OCI-LY7 (cell line): Measurements from ENCODE around the gene ZNF223. TPM values are rescaled to one million over a fixed set of nuclear protein-coding genes. Genes with fewer than 3 reads are reported as not detected.

Experiments used
- BruUV-seq: library from RNA; stranded (reverse); fragments of 400-500 nt; replicated peaks from 2 replicates; lab custom pipeline; 2021; lab: Mats Ljungman, UMichigan
- CTCF ChIA-PET: fragments of 300-600 bp; sonication (Branson Sonifier 250); formaldehyde crosslinking; loops from one replicate; lab custom pipeline; 2022; ENCODE audit warnings: antibody characterized with exemption; ENCODE audit not compliant: unreplicated experiment; lab: Charles Lee
- POLR2A ChIA-PET: fragments of 300-600 bp; sonication (Branson Sonifier 250); formaldehyde crosslinking; loops from one replicate; lab custom pipeline; 2022; ENCODE audit warnings: antibody characterized with exemption; lab: Charles Lee
- DNase-seq: peaks from one replicate; pipeline ENCODE4 v3.0.0-alpha.2; 2015; ENCODE audit warnings: low spot score
- H2AFZ ChIP-seq: fragments of 200-600 bp; sonication (generic), shearing (Covaris generic); 2 replicates; pipeline ENCODE4 v1.6.1; 2014; ENCODE audit warnings: mild to moderate bottlenecking, antibody characterized with exemption, low read length, moderate library complexity
- H3K27ac ChIP-seq: fragments of 200-600 bp; sonication (generic); 2 replicates; pipeline ENCODE4 v1.5.1; 2014; ENCODE audit warnings: mixed run types, low read depth, mild to moderate bottlenecking, moderate library complexity, low read length, inconsistent platforms; ENCODE audit not compliant: poor library complexity, severe bottlenecking
- H3K36me3 ChIP-seq: fragments of 200-600 bp; sonication (generic); 2 replicates; pipeline ENCODE4 v1.6.1; 2014; ENCODE audit warnings: mild to moderate bottlenecking, antibody characterized with exemption, low read length, moderate library complexity, mixed read lengths; ENCODE audit not compliant: insufficient read depth
- H3K4me1 ChIP-seq: fragments of 200-600 bp; sonication (generic); 2 replicates; pipeline ENCODE4 v1.5.1; 2014; ENCODE audit warnings: mild to moderate bottlenecking, low read length; ENCODE audit not compliant: insufficient read depth, poor library complexity, severe bottlenecking
- H3K4me2 ChIP-seq: fragments of 200-600 bp; sonication (generic); 2 replicates; pipeline ENCODE4 v1.6.1; 2014; ENCODE audit warnings: mild to moderate bottlenecking, low read length
- H3K4me3 ChIP-seq: fragments of 200-600 bp; sonication (generic); 2 replicates; pipeline ENCODE4 v1.5.1; 2014; ENCODE audit warnings: mild to moderate bottlenecking, low read depth, low read length; ENCODE audit not compliant: poor library complexity, severe bottlenecking
- H3K79me2 ChIP-seq: fragments of 200-600 bp; sonication (generic); 2 replicates; pipeline ENCODE4 v1.6.1; 2016; ENCODE audit warnings: low read depth, mild to moderate bottlenecking, low read length, moderate library complexity, mixed read lengths; ENCODE audit not compliant: insufficient read depth
- H3K9me2 ChIP-seq: fragments of 200-600 bp; sonication (generic); 2 replicates; pipeline ENCODE4 v1.6.1; 2016; ENCODE audit warnings: mild to moderate bottlenecking, low read length, mixed read lengths; ENCODE audit not compliant: insufficient read depth
- H3K9me3 ChIP-seq: fragments of 200-600 bp; sonication (generic); 2 replicates; pipeline ENCODE4 v1.6.1; 2014; ENCODE audit warnings: mild to moderate bottlenecking, mixed run types, low read length, mixed read lengths
- H4K20me1 ChIP-seq: fragments of 200-600 bp; sonication (generic); 2 replicates; pipeline ENCODE4 v1.6.1; 2014; ENCODE audit warnings: mild to moderate bottlenecking, antibody characterized with exemption, low read length, moderate library complexity, mixed read lengths; ENCODE audit not compliant: insufficient read depth
- CTCF ChIP-seq: fragments of 200-600 bp; sonication (generic); conservative IDR thresholded peaks from 2 replicates; pipeline ENCODE4 v1.5.1; 2014; ENCODE audit warnings: mild to moderate bottlenecking, antibody characterized with exemption, low read length, moderate library complexity, mixed read lengths
- EZH2phosphoT487 ChIP-seq: fragments of 200-600 bp; sonication (generic); IDR thresholded peaks from 2 replicates; pipeline ENCODE4 v1.6.1; 2018; ENCODE audit warnings: low read depth, borderline replicate concordance, mild to moderate bottlenecking, mixed run types, antibody characterized with exemption, low read length, moderate library complexity, mixed read lengths
- intact Hi-C: fragments of 100-400 bp; cut with micrococcal nuclease; formaldehyde crosslinking; loops from one replicate; pipeline ENCODE4 v1.10.0; 2022; ENCODE audit not compliant: unreplicated experiment
- total RNA-seq, 2 experiments: library from RNA; depleted of rRNA in 1 of 2; stranded (reverse); fragments of >200 nt in 1 of 2; shearing (Covaris generic) in 1 of 2; gene quantifications; 2 replicates each; pipeline ENCODE4 v1.2.3, GENCODE V29; 2014 to 2022

Gene ZNF223
- total RNA-seq, 2 experiments from 2014 or later, result not detected

- DNase-seq, result no peak
- no peak overlapping the region for H3K4me3 ChIP-seq
- H4K20me1 ChIP-seq, result no peaks in the 10 kb centered on the region
- H2AFZ ChIP-seq, result no peak overlapping the region
- no peaks in the 10 kb centered on the region for H3K79me2 ChIP-seq
- H3K36me3 ChIP-seq, result no peaks in the 10 kb centered on the region
- H3K4me1 ChIP-seq, result no peaks in the 10 kb centered on the region
- H3K9me2 ChIP-seq, result no peaks in the 10 kb centered on the region
- POLR2A ChIA-PET, result interaction anchor here (0.6 kb wide), 1 partner anchor 40 kb away, joined by 3 read pairs; no protein-coding TSS in a partner anchor
- CTCF ChIA-PET, result no interaction called here
- BruUV-seq, result no TSS peak
- H3K27ac ChIP-seq, result no peak overlapping the region
- TF ChIP-seq CTCF (no peak), EZH2phosphoT487 (no peak)
- H3K4me2 ChIP-seq, result no peak overlapping the region
- intact Hi-C loops, result no loop called here
- no peaks in the 10 kb centered on the region for H3K9me3 ChIP-seq
These were observed 9.7 kb upstream of the ZNF223 start for GRCh38 chr19:44042147-44042546.

- H3K27ac ChIP-seq, result no peak overlapping the region
- no peaks in the 10 kb centered on the region for H3K4me1 ChIP-seq
- H3K9me2 ChIP-seq, result no peaks in the 10 kb centered on the region
- POLR2A ChIA-PET, result no interaction called here
- CTCF ChIA-PET, result no interaction called here
- H3K4me3 ChIP-seq, result no peak overlapping the region
- BruUV-seq, result no TSS peak
- H3K4me2 ChIP-seq, result no peak overlapping the region
- intact Hi-C loops, result no loop called here
- no peak overlapping the region for H2AFZ ChIP-seq
- H3K9me3 ChIP-seq, result no peaks in the 10 kb centered on the region
- TF ChIP-seq EZH2phosphoT487, result no peak
- TF ChIP-seq CTCF, result no peak
- H3K79me2 ChIP-seq, result no peaks in the 10 kb centered on the region
- H3K36me3 ChIP-seq, result no peaks in the 10 kb centered on the region
- H4K20me1 ChIP-seq, result no peaks in the 10 kb centered on the region
- DNase-seq, result no peak
These were observed 841 bp upstream of the ZNF223 start for GRCh38 chr19:44050740-44051649.

GRCh38 chr19:44055870-44056269, 4.0 kb downstream of the ZNF223 start:
- H3K36me3 ChIP-seq, result no peaks in the 10 kb centered on the region
- no peak for TF ChIP-seq EZH2phosphoT487
- peak; percentile 31; the same call in 1 of the 2 replicates for TF ChIP-seq CTCF
- no peak for DNase-seq
- H3K27ac ChIP-seq, result no peak overlapping the region
- no peaks in the 10 kb centered on the region for H3K79me2 ChIP-seq
- H3K4me1 ChIP-seq, result no peaks in the 10 kb centered on the region
- H3K4me2 ChIP-seq, result no peak overlapping the region
- POLR2A ChIA-PET, result interaction anchor here (0.7 kb wide), 1 partner anchor 1604 kb away, joined by 5 read pairs; no protein-coding TSS in a partner anchor
- no peak overlapping the region for H2AFZ ChIP-seq
- H3K9me2 ChIP-seq, result no peaks in the 10 kb centered on the region
- CTCF ChIA-PET, result no interaction called here
- no peaks in the 10 kb centered on the region for H3K9me3 ChIP-seq
- BruUV-seq, result no TSS peak
- intact Hi-C loops, result no loop called here
- no peak overlapping the region for H3K4me3 ChIP-seq
- H4K20me1 ChIP-seq, result no peaks in the 10 kb centered on the region
